Left kidney (tissue), 2 donors: ENCODE data around the gene CHEK2. TPM values are rescaled to one million over a fixed set of nuclear protein-coding genes. Genes with fewer than 3 reads are reported as not detected.
"Not testable (repeated sequence)": the region's sequence is repeated elsewhere in the genome, so short reads cannot be mapped to it uniquely, and the experiment has no call there.

Experiments used
- DNase-seq: peaks from one replicate; pipeline ENCODE4 v3.0.0-alpha.2; 2013
- polyA plus RNA-seq: library from polyadenylated mRNA; unstranded; fragments of 120-200 nt; gene quantifications from one replicate; pipeline ENCODE4 v1.2.1, GENCODE V29; 2013; ENCODE audit not compliant: insufficient read length

The CHEK2 gene
- polyA plus RNA-seq, 1 donor, result 24.5 TPM

DNA sequence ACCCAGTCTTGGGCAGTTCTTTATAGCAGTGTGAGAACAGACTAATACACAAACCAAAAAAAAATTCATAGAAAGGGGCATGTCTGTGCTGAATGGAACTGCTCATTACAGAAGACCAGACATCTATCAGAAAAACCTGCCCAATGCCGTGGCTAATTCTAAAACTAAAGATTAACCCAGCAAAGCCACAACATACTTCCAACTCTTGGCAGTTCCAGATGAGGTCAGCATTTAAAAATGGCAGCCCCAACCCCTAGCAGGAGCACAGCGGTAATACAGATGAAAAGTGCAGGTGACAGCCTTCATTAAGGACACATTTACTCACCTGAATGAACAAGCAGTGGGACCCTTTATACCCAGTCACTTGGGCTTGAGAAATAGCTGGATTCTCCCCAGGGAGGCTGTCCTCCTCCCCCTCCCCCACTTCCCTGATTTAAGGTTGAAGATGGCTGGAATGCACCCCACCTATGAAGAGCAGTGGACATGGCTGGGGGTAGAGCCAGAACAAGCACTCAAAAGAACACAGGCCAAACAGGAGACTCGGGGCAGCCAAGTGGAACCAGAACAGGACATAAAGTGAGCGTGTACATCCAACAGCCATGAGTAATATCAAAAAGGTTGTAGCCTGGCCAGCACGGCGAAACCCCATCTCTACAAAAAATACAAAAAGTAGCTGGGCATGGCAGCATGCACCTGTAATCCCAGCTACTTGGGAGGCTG, 48.4 kb downstream of the CHEK2 start:
- not testable (repeated sequence) for DNase-seq

- not testable (repeated sequence) for DNase-seq
These were observed 51.8 kb downstream of the CHEK2 start for GRCh38 chr22:28689796-28690195.

DNA sequence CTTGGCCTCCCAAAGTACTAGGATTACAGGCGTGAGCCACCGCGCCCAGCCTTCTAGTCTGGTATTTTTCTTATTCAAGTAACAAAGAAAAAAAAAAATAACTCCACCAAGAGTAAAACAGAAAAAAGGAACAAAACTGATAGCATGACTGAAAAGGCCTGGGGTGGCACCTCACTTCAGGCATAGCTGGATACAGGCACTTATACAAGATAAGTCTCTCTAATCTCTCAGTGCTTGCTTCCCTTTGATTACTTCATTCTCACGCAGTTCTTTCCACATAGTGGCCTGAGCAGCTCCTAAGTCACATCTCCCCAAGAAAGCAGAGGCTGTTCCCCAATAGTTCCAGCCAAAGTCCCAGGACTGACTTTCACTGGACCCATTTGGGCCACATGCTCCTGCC, 58.7 kb downstream of the CHEK2 start:
- DNase-seq, result not testable (repeated sequence)

GRCh38 chr22:28680813-28681490, 60.7 kb downstream of the CHEK2 start:
- DNase-seq, result not testable (repeated sequence)

GRCh38 chr22:28679611-28680287, 61.9 kb downstream of the CHEK2 start, which contains the start of gene TTC28:
Gene TTC28 (minus strand): TSS chr22:28679840. CDS start chr22:28679723, 117 bp downstream.
- DNase-seq, result peak; percentile 88

GRCh38 chr22:28678778-28679610, 62.6 kb downstream of the CHEK2 start:
- not testable (repeated sequence) for DNase-seq

GRCh38 chr22:28678170-28678569, 63.5 kb downstream of the CHEK2 start:
- not testable (repeated sequence) for DNase-seq

DNA sequence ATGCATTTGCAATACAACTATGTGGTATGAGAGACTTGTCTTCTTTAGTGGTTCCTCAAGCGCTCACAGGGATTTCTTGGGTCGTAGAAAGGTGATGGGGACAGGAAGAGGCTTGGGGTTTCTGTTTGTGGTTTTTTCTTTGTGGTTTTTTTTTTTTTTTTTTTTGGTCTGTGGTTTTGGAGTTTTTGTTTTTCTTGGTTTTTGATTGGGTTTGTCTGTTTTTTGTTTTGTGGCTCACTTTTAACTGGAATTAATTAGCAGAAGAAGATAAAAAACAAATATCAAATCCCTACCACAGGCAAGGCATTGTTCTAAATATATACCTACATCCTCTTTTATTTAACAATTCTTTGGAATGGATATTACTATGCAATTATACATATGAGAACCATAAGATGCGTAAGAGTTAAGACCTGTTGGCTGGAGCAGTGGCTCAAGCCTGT, 67.5 kb downstream of the CHEK2 start:
- no peak for DNase-seq

DNA sequence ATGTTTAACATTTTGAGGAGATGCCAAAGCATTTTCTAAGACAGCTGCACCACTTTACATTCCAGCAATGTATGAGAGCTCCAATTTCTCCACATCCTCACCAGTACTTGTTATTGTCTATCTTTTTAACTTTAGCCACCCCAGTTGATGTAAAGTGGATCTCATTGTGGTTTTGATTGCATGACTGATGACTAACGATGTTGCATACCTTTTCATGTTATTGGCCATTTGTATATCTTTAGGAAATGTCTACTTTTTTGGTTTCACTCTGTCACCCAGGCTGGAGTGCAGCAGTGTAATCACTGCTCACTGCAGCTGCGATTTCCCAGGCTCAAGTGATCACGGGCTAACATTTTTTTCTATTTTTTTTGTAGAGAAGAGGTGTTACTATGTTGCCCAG, 70.9 kb downstream of the CHEK2 start:
- DNase-seq, result no peak

GRCh38 chr22:28670161-28670560, 71.5 kb downstream of the CHEK2 start:
- no peak for DNase-seq

GRCh38 chr22:28669387-28669786, 72.2 kb downstream of the CHEK2 start:
- DNase-seq, result no peak

- DNase-seq, result not testable (repeated sequence)
These were observed 78.1 kb downstream of the CHEK2 start for GRCh38 chr22:28663569-28663942.

- no peak for DNase-seq
These were observed 83.2 kb downstream of the CHEK2 start for GRCh38 chr22:28658448-28658847.

DNA sequence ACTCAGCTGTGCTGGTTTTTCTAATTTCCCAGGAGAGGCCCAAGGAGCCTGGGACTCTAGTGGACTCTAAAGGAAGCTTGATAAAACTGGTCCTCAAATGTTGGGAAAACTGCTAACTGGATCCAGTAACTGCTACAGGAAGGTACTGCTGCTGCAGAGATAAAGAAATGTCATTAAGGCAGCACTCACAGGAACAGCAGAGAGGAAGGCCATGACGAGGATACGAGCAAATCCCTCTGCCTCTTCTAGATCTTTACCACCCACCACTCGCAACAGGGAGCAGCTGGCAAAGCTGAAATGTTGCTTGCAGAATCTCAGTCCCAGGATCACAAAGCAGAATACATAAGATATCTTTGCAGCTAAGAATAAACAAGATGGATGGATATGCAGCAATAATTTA, 85.4 kb downstream of the CHEK2 start:
- DNase-seq, result no peak

GRCh38 chr22:28650463-28650862, 91.2 kb downstream of the CHEK2 start:
- DNase-seq, result no peak

DNA sequence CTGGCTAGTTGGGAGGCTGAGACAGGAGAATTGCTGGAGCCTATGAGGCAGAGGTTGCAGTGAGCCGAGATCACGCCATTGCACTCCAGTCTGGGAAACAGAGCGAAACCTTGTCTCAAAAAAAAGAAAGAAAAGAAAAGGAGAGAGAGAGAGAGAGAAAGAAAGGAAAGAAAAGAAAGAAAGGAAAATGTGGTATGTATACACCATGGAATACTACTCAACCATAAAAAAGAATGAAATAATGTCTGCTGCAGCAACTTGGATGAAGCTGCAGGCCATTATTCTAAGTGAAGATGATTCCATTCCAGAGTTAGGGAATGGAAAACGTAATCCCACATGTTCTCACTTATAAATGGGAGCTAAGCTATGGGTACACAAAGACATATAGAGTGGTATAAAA, 92.8 kb downstream of the CHEK2 start:
- no peak for DNase-seq

GRCh38 chr22:28647216-28647615, 94.4 kb downstream of the CHEK2 start:
- DNase-seq, result no peak

GRCh38 chr22:28639321-28639720, 102.3 kb downstream of the CHEK2 start:
- DNase-seq, result no peak
